ENCODE results near the gene ATP8A1. TPM values are rescaled to one million over a fixed set of nuclear protein-coding genes. Genes with fewer than 3 reads are reported as not detected.

The ATP8A1 gene
- total RNA-seq, 2 experiments from 2014 or later = 37.2 to 38.5 TPM

DNA sequence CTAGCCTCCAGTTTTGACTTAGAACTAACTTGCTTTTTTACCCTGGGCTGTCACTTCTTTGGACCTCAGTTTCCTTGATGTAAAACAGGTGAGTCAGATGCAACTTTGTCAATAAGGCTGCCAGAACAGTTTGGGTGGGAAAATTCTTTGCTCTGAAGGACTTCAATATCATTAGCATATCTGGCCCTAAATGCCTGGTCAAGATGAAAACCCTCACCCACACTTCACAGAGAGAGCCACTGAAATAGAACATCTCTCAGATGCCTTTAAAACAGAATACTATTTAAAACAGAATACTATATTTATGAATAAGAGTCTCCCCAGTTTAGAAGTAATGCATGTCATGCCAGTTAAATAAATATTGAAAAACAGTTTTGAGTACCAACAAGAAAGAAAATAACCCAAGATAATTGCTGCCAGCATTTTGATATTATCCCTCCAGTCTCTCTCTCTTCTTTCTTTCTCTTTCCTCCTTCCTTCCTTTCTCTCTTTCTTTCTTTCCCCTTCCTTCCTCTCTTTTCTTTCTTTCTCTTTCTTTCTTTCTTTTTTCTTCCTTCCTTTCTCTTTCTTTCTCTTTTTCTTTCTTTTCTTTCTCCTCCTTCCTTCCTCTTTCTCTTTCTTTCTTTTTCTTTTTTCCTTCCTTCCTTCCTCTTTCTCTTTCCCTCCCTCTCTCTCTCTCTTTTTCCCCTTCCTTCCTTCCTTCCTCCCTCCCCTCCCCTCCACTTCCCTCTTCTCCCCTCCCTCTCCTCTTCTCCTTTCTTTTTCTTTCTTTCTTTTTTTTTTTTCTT is 292.4 kb downstream of the ATP8A1 start:
- DNase-seq (no peak), ATAC-seq (no peak)
- Mint-ChIP-seq H3K27ac (no peak overlapping the region), H3K4me1 (ENCODE audit: low read depth) (no peaks in the 10 kb centered on the region), H3K4me3 (no peak overlapping the region), H3K36me3 (ENCODE audit: low read depth) (no peaks in the 10 kb centered on the region), H3K27me3 (ENCODE audit: low read depth) (peaks cover 10% of the 10 kb centered on the region), H3K9me3 (ENCODE audit: insufficient read depth) (no peaks in the 10 kb centered on the region)
- POLR2A ChIA-PET = no interaction called here
- CTCF ChIA-PET = no interaction called here

DNA sequence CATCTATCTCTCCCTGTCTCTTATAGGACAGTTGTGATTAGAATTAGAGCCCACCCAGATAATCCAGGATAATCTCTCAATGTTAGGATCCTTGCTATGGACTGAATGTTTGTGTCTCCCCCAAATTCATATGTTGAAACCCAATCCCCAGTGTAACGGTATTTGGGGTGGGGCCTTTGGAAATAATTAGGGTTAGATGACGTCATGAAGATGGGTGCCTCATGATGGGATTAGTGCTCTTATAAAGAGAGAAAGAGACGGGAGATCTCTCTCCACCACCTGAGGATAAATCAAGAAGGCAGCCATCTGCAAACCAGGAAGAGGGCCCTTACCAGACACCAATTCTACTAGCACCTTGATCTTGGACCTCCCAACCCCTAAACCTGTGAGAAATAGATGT is 293.3 kb downstream of the ATP8A1 start:
- Mint-ChIP-seq H3K36me3 (ENCODE audit: low read depth) (no peaks in the 10 kb centered on the region), H3K9me3 (ENCODE audit: insufficient read depth) (no peaks in the 10 kb centered on the region), H3K4me3 (no peak overlapping the region), H3K27me3 (ENCODE audit: low read depth) (peaks cover 15% of the 10 kb centered on the region), H3K4me1 (ENCODE audit: low read depth) (no peaks in the 10 kb centered on the region), H3K27ac (no peak overlapping the region)
- CTCF ChIA-PET = no interaction called here
- POLR2A ChIA-PET = no interaction called here
- DNase-seq = no peak
- no peak for ATAC-seq

DNA sequence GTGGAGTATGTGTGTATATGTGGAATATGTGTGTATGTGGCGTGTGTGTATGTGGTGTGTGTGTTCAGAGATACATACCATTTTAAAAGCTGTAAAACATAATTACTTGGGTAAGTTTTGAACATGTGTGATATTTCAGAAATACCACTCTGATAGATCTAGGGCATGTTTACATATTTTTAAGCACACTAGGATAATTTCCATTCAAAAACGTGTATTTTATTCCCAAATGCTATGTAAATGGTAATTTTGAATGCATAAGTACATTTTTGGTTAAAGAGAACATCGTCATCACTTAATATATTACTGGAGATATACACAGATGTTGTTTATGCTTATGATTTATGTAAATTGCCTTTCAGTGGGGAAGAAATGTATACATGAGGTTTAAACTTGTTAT is 294.3 kb downstream of the ATP8A1 start:
- H3K27me3 Mint-ChIP-seq (ENCODE audit: low read depth) = peaks cover 24% of the 10 kb centered on the region
- H3K9me3 Mint-ChIP-seq (ENCODE audit: insufficient read depth) = no peaks in the 10 kb centered on the region
- H3K27ac Mint-ChIP-seq = no peak overlapping the region
- DNase-seq (no peak), ATAC-seq (no peak)
- H3K36me3 Mint-ChIP-seq (ENCODE audit: low read depth) = no peaks in the 10 kb centered on the region
- no peak overlapping the region for H3K4me3 Mint-ChIP-seq
- CTCF ChIA-PET = no interaction called here
- POLR2A ChIA-PET = no interaction called here
- H3K4me1 Mint-ChIP-seq (ENCODE audit: low read depth) = no peaks in the 10 kb centered on the region

DNA sequence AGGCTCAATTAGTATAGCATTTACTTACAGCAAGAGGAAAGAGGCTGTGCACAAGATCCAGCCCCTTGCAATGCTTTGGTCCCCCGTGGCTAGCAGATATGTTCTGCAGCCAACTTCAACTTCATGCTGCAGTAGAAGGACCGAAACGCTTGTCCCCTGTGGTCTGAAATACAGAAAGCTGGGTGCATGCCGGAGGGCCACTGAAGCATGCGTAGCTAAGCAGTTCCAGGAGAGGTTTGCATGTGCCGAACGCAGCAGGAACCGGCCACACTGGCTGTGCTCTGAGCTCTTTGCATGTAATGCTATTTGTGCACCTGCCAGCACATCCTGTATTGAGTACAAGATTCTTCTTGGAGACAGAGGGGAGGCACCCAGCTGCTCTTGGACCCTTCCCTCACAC is 295.4 kb downstream of the ATP8A1 start:
- peaks cover 6% of the 10 kb centered on the region for H3K4me1 Mint-ChIP-seq (ENCODE audit: low read depth)
- no peaks in the 10 kb centered on the region for H3K36me3 Mint-ChIP-seq (ENCODE audit: low read depth)
- H3K27me3 Mint-ChIP-seq (ENCODE audit: low read depth) = peaks cover 27% of the 10 kb centered on the region
- H3K9me3 Mint-ChIP-seq (ENCODE audit: insufficient read depth) = no peaks in the 10 kb centered on the region
- H3K27ac Mint-ChIP-seq = no peak overlapping the region
- H3K4me3 Mint-ChIP-seq = no peak overlapping the region
- DNase-seq = no peak
- ChIA-PET CTCF (no interaction called here), POLR2A (interaction anchor here (0.6 kb wide), 1 partner anchor 145 kb away, joined by 3 read pairs; no protein-coding TSS in a partner anchor)
- ATAC-seq = no peak

DNA sequence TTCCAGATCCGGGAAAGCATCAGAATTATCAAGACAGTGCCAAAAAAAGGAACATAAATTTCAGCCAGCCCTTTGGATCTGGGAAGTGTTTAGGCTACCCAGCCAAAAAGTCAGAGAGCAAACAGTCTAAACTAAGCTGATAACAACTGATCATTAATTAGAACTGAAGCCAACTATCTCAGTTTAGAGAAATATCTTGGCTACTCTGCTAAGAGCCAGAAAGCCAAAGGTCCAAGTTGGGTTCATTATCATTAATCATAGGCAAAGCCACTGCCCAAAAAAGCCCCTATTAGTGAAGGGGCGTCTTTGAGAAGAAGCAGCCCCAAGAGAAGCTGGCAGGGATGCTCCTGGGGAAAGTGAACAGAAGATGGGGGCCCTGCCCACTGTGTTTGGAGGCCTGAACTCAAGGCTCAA is 296.6 kb downstream of the ATP8A1 start:
- ATAC-seq (no peak), DNase-seq (no peak)
- CTCF ChIA-PET = no interaction called here
- no peak overlapping the region for H3K27ac Mint-ChIP-seq
- H3K9me3 Mint-ChIP-seq (ENCODE audit: insufficient read depth) = no peaks in the 10 kb centered on the region
- H3K4me3 Mint-ChIP-seq = no peak overlapping the region
- POLR2A ChIA-PET = no interaction called here
- H3K4me1 Mint-ChIP-seq (ENCODE audit: low read depth) = peaks cover 6% of the 10 kb centered on the region
- H3K36me3 Mint-ChIP-seq (ENCODE audit: low read depth) = no peaks in the 10 kb centered on the region
- H3K27me3 Mint-ChIP-seq (ENCODE audit: low read depth) = peaks cover 36% of the 10 kb centered on the region

DNA sequence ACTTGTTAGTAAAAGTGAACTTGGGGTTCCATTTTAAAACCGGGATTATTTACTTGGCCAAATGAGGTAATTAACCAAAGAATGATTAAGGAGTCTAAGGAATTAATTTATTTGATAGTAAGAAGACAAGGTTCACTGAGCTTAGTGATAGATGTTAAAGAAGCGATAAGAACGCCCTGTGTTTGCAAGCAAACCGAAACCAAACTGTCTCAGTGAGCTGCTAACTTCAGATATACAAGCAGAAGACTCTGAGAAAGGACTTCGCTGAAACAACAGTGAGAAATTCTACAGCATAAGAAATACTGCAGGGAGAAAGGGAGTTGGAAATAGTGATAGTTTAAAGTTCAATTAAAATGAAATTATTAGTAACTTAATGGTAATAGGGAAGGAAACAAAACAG is 297.2 kb downstream of the ATP8A1 start:
- CTCF ChIA-PET = no interaction called here
- no peak for ATAC-seq
- peaks cover 6% of the 10 kb centered on the region for H3K4me1 Mint-ChIP-seq (ENCODE audit: low read depth)

More for the DNA sequence above, 297.2 kb downstream of the ATP8A1 start:
- Mint-ChIP-seq H3K27ac (no peak overlapping the region), H3K27me3 (ENCODE audit: low read depth) (peaks cover 37% of the 10 kb centered on the region), H3K9me3 (ENCODE audit: insufficient read depth) (no peaks in the 10 kb centered on the region), H3K36me3 (ENCODE audit: low read depth) (no peaks in the 10 kb centered on the region), H3K4me3 (no peak overlapping the region)
- no peak for DNase-seq
- POLR2A ChIA-PET = no interaction called here

Other genes with a start within 250 kb of the ATP8A1 start
- not detected for gene GRXCR1, start 235.6 kb upstream of the ATP8A1 start, total RNA-seq

Measured in activated CD8-positive, alpha-beta T cell treated with anti-CD3 and anti-CD28 coated beads, Interleukin-2, amount 10 ng/mL, durations not matched to agents 7 days and 5 days (primary cell).